GM21381 (cell line): ENCODE results near the gene CES3.
"Not testable (repeated sequence)": the region's sequence is repeated elsewhere in the genome, so short reads cannot be mapped to it uniquely, and the experiment has no call there.

Experiments
- ATAC-seq: cut with Tn5 transposase; IDR thresholded peaks from one replicate; pipeline ENCODE4 v1.9.1; 2021; ENCODE audit warnings: mild to moderate bottlenecking, moderate library complexity; ENCODE audit not compliant: unreplicated experiment

CES3 gene

GRCh38 chr16:66964049-66964448, 3.0 kb downstream of the CES3 start:
- no peak for ATAC-seq

GRCh38 chr16:66968847-66969246, 7.8 kb downstream of the CES3 start:
- ATAC-seq = no peak

GRCh38 chr16:66970775-66971720, 10.0 kb downstream of the CES3 start:
- ATAC-seq = no peak

GRCh38 chr16:66972983-66973382, 11.9 kb downstream of the CES3 start:
- no peak for ATAC-seq

- no peak for ATAC-seq
These were observed 12.7 kb downstream of the CES3 start for GRCh38 chr16:66973716-66974115.

GRCh38 chr16:66974156-66974931, 13.3 kb downstream of the CES3 start:
- not testable (repeated sequence) for ATAC-seq

GRCh38 chr16:66974932-66975246, 13.8 kb downstream of the CES3 start:
- not testable (repeated sequence) for ATAC-seq

GRCh38 chr16:66975302-66975893, 14.3 kb downstream of the CES3 start:
- no peak for ATAC-seq

GRCh38 chr16:66976746-66977145, 15.7 kb downstream of the CES3 start:
- no peak for ATAC-seq

GRCh38 chr16:66977341-66978113, 16.5 kb downstream of the CES3 start:
- peak; percentile 60 for ATAC-seq

GRCh38 chr16:66979011-66979717, 18.1 kb downstream of the CES3 start:
- no peak for ATAC-seq

- ATAC-seq = no peak
These were observed 22.0 kb downstream of the CES3 start for GRCh38 chr16:66983033-66983432.

GRCh38 chr16:66984892-66985311, 23.8 kb downstream of the CES3 start:
- ATAC-seq = no peak

GRCh38 chr16:66986559-66986958, 25.5 kb downstream of the CES3 start:
- ATAC-seq = no peak

- ATAC-seq = no peak
These were observed 27.2 kb downstream of the CES3 start, which contains the start of gene CES4A for GRCh38 chr16:66988197-66988788. Gene CES4A, plus strand, starts transcription at chr16:66988589. Its CDS starts 184 bp downstream, at chr16:66988773.

- no peak for ATAC-seq
These were observed 30.5 kb downstream of the CES3 start for GRCh38 chr16:66991545-66992077.

- ATAC-seq = not testable (repeated sequence)
These were observed 32.5 kb downstream of the CES3 start for GRCh38 chr16:66993558-66993957.

GRCh38 chr16:66996324-66996982, 35.4 kb downstream of the CES3 start:
- no peak for ATAC-seq

- no peak for ATAC-seq
These were observed 35.9 kb downstream of the CES3 start for GRCh38 chr16:66996983-66997358.
